BLaER1 treated with 17β-estradiol and CSF1 and Interleukin-3, amounts not matched to agents 10 nM and 100 nM (cell line): Measurements from ENCODE around the gene GGTA1.
"Not testable (repeated sequence)": the region's sequence is repeated elsewhere in the genome, so short reads cannot be mapped to it uniquely, and the experiment has no call there.

Experiments used
- H3K27ac ChIP-seq, 11 experiments: shearing (Covaris generic); formaldehyde crosslinking; 2 replicates each; pipeline ENCODE4 v1.8.1; 2022
- H3K27me3 ChIP-seq, 11 experiments: shearing (Covaris generic); formaldehyde crosslinking; 2 replicates each; pipeline ENCODE4 v1.8.1; 2022
- H3K36me3 ChIP-seq, 11 experiments: shearing (Covaris generic); formaldehyde crosslinking; 2 replicates each; pipeline ENCODE4 v1.8.1; 2022
- H3K4me1 ChIP-seq, 10 experiments: shearing (Covaris generic); formaldehyde crosslinking; 2 replicates each; pipeline ENCODE4 v1.8.1; 2022
- H3K4me2 ChIP-seq, 11 experiments: shearing (Covaris generic); formaldehyde crosslinking; 2 replicates each; pipeline ENCODE4 v1.8.1; 2022
- H3K4me3 ChIP-seq, 10 experiments: shearing (Covaris generic); formaldehyde crosslinking; 2 replicates each; pipeline ENCODE4 v1.8.1; 2022
- H3K9ac ChIP-seq, 11 experiments: shearing (Covaris generic); formaldehyde crosslinking; 2 replicates each; pipeline ENCODE4 v1.8.1; 2022
- H3K9me3 ChIP-seq, 11 experiments: shearing (Covaris generic); formaldehyde crosslinking; replicated peaks in 1 of 11; 2 replicates each; pipeline ENCODE4 v1.8.1; 2022
- H4K20me1 ChIP-seq, 11 experiments: shearing (Covaris generic); formaldehyde crosslinking; 2 replicates each; pipeline ENCODE4 v1.8.1; 2022
- Cebpa-rat ChIP-seq, 11 experiments: shearing (Covaris generic); IDR thresholded peaks; 2 replicates each; pipeline ENCODE4 v1.8.1; 2022

GGTA1 gene

DNA sequence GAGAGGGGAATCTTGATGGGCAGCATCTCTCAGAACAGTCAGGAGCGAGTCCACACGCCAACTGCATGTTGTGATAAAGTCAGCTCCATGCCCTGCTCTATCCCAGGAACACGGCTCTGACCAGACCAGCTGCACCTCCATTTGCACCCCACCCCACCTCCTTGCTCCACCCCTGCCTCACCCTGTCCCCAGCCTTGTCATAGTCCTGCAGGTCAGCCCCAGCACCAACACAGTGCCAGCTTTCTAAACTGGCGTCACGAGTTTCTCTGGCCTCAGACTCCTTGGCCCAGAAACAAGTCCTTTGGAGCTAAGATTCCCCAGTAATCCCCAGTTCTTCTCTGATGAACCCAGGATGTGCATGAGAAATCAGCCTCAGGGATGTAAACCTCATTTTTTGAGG, 23.5 kb downstream of the GGTA1 start:
- H3K36me3 ChIP-seq = no peaks in the 10 kb centered on the region
- H3K27me3 ChIP-seq = no peaks in the 10 kb centered on the region
- no peaks in the 10 kb centered on the region for H4K20me1 ChIP-seq
- no peak overlapping the region for H3K27ac ChIP-seq
- no peak for TF ChIP-seq Cebpa-rat (IDR thresholded peaks at IDR 0.05)
- peaks cover 0 to 5% (median 0%) of the 10 kb centered on the region in 10 experiments; a peak in 3 of 20 replicates for H3K4me1 ChIP-seq
- no peak overlapping the region for H3K4me2 ChIP-seq
- no peaks in the 10 kb centered on the region for H3K9me3 ChIP-seq
- no peak overlapping the region for H3K9ac ChIP-seq
- H3K4me3 ChIP-seq = no peak overlapping the region

DNA sequence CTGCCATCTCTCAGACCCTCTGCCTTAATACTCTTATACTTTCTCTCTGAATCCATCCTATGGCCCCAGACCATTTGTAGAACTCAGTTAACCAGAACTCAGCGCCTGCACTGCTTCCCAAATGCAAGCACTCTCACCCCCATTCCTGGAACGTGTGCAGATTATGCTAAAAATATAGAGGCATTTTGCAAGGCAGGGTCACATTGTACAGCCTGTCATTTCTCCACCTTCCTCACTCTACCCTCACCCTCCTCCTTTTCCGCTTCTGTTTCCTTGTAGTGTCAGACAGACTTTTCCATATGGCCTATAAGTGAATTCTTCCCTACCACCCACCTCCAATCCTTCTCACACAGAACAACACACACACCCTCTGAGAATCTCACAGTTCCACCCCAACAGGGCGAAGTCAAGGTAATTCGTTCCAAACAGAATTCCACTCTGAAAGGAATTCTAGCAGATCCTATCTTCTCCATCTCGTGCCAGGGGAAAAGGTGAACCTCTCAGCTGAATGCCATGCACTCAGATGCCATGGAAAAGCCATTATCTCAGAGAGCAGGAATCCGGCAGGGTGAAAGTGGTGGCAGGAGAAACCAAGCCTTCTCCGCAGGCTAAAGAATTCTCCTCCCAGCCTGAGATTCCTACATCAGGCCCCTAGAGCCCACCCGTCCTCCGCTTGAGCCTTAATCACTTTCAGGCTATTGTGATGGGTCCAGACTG, 25.3 kb downstream of the GGTA1 start:
- Histone ChIP-seq H3K4me3 (no peak overlapping the region), H3K9ac (no peak overlapping the region), H3K9me3 (no peaks in the 10 kb centered on the region), H3K4me1 (no peaks in the 10 kb centered on the region), H3K36me3 (no peaks in the 10 kb centered on the region), H3K27ac (no peak overlapping the region), H3K27me3 (no peaks in the 10 kb centered on the region), H3K4me2 (no peak overlapping the region), H4K20me1 (no peaks in the 10 kb centered on the region)
- TF ChIP-seq Cebpa-rat (IDR thresholded peaks at IDR 0.05) = no peak

DNA sequence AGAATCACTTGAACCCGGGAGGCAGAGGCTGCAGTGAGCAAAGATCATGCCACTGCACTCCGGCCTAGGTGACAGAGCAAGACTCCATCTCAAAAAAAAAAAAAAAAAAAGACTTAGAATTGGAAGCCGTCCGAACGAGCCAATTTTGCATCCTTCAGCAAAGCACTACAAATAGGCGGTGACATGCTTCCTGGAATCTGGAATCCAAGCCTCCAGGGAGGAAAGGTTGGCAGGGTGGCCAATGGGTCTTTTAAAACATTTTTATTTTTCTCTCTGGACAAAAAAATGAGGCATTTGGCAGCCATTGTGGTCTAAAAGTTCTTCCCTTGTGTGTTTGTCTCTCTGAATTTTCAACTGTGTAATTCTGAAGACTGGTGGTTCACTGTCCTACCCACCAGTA, 26.4 kb downstream of the GGTA1 start:
- Histone ChIP-seq H3K36me3 (no peaks in the 10 kb centered on the region), H3K27ac (no peak overlapping the region), H3K9me3 (no peaks in the 10 kb centered on the region), H3K4me3 (no peak overlapping the region), H3K27me3 (no peaks in the 10 kb centered on the region), H4K20me1 (no peaks in the 10 kb centered on the region), H3K4me2 (no peak overlapping the region), H3K9ac (no peak overlapping the region), H3K4me1 (no peaks in the 10 kb centered on the region)
- no peak for TF ChIP-seq Cebpa-rat (IDR thresholded peaks at IDR 0.05)

DNA sequence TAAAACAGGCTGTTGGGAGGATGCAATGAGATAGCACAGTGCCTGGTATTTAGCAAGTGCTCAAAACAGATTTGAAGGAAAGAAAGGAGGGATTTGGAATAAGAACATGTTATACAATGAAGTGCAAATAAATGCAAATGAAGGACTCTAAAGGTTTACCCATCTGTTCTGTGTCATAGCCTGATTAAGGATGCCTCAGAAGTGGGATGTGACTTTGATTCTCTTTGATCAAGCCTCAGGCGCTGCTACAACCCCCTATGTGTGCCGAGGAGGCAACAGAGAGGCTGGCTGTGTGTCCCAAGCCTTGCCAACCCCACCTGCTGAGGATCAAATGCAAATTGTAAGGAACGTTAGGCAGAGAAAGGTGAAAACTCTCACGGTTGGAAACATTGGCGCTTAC, 27.2 kb downstream of the GGTA1 start:
- no peaks in the 10 kb centered on the region for H3K27me3 ChIP-seq
- H3K4me1 ChIP-seq = no peaks in the 10 kb centered on the region
- H3K9me3 ChIP-seq = no peaks in the 10 kb centered on the region
- H3K36me3 ChIP-seq = no peaks in the 10 kb centered on the region
- TF ChIP-seq Cebpa-rat (IDR thresholded peaks at IDR 0.05) = no peak
- H4K20me1 ChIP-seq = no peaks in the 10 kb centered on the region
- H3K4me2 ChIP-seq = no peak overlapping the region
- H3K27ac ChIP-seq = no peak overlapping the region
- no peak overlapping the region for H3K9ac ChIP-seq
- H3K4me3 ChIP-seq = no peak overlapping the region

DNA sequence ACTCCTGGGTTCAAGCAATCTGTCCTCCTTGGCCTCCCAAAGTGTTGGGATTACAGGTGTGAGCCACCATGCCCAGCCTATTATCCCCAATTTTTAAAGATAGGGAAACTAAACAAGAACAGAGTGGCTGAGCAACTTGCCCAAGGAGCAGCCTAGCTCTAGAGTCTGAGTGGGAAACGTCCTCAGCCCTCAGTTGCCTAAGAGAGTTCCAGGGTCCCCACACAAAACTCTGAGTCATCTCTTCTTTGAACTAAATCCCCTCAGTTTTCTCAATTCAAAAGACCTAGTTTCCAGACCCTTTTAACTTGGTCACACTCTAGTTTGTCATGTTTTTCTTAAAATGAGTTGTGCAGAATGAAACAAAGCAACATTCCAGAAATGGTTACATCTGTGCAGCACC, 33.5 kb downstream of the GGTA1 start:
- no peak for TF ChIP-seq Cebpa-rat (IDR thresholded peaks at IDR 0.05)
- Histone ChIP-seq H3K27ac (no peak overlapping the region), H3K27me3 (no peaks in the 10 kb centered on the region), H3K36me3 (no peaks in the 10 kb centered on the region), H3K9me3 (no peaks in the 10 kb centered on the region), H3K4me3 (no peak overlapping the region), H3K4me2 (no peak overlapping the region), H4K20me1 (no peaks in the 10 kb centered on the region), H3K4me1 (no peaks in the 10 kb centered on the region; a peak in 2 of 20 replicates), H3K9ac (no peak overlapping the region)

DNA sequence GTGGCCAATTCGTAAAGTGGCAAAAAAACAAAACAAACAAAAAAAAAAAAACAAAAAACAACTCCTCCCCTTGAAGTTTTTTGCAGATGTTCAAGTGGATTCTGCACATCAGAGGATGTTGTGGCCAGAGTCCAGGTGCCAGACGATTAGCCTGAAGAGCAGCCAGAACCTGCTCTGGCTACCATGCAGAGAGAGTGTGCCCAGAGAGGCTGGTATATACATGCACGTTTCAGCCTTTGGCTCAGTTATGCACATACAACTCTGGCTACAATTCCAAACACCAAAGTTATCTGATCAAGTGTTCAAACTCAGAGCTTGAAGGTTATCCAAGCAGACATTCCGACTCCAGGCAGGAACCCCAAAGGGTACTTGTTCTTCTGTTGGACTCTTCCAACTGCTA, 34.7 kb downstream of the GGTA1 start:
- H4K20me1 ChIP-seq = no peaks in the 10 kb centered on the region

GRCh38 chr9:121463026-121463807, 36.4 kb downstream of the GGTA1 start:
- Histone ChIP-seq H3K4me2 (0 out of 22 replicates have a peak overlapping the region, but pooled peaks of 1 of the 11 experiments have one; percentile 2), H3K36me3 (peaks cover 0 to 4% (median 0%) of the 10 kb centered on the region in 11 experiments; a peak in 1 of 22 replicates), H3K9me3 (no peaks in the 10 kb centered on the region), H3K4me3 (no peak overlapping the region), H3K9ac (no peak overlapping the region), H3K27ac (no peak overlapping the region), H4K20me1 (no peaks in the 10 kb centered on the region), H3K27me3 (no peaks in the 10 kb centered on the region), H3K4me1 (no peaks in the 10 kb centered on the region; a peak in 2 of 20 replicates)
- no peak for TF ChIP-seq Cebpa-rat (IDR thresholded peaks at IDR 0.05)

More for the DNA sequence above, 34.7 kb downstream of the GGTA1 start:
- Histone ChIP-seq H3K9me3 (no peaks in the 10 kb centered on the region), H3K4me3 (no peak overlapping the region), H3K27ac (no peak overlapping the region), H3K9ac (no peak overlapping the region), H3K36me3 (no peaks in the 10 kb centered on the region), H3K27me3 (no peaks in the 10 kb centered on the region), H3K4me2 (no peak overlapping the region), H3K4me1 (no peaks in the 10 kb centered on the region; a peak in 2 of 20 replicates)
- no peak for TF ChIP-seq Cebpa-rat (IDR thresholded peaks at IDR 0.05)

- no peaks in the 10 kb centered on the region for H3K9me3 ChIP-seq
- no peak for TF ChIP-seq Cebpa-rat (IDR thresholded peaks at IDR 0.05)
These were observed 40.1 kb downstream of the GGTA1 start for GRCh38 chr9:121459513-121459912.

GRCh38 chr9:121458449-121458848, 41.2 kb downstream of the GGTA1 start:
- not testable (repeated sequence) for H3K9ac ChIP-seq, H4K20me1 ChIP-seq, H3K36me3 ChIP-seq, H3K27me3 ChIP-seq, H3K9me3 ChIP-seq, H3K27ac ChIP-seq, H3K4me2 ChIP-seq, H3K4me3 ChIP-seq
- peaks cover 11 to 23% (median 16%) of the 10 kb centered on the region in 10 experiments for H3K4me1 ChIP-seq

More at GRCh38 chr9:121459513-121459912, 40.1 kb downstream of the GGTA1 start:
- Histone ChIP-seq H3K4me1 (peaks cover 11 to 23% (median 16%) of the 10 kb centered on the region in 10 experiments), H3K4me2 (no peak overlapping the region), H3K27ac (no peak overlapping the region), H3K9ac (no peak overlapping the region), H4K20me1 (no peaks in the 10 kb centered on the region; a peak in 2 of 22 replicates), H3K27me3 (no peaks in the 10 kb centered on the region), H3K4me3 (no peak overlapping the region), H3K36me3 (peaks cover 0 to 4% (median 0%) of the 10 kb centered on the region in 11 experiments; a peak in 1 of 22 replicates)
